GM21737 (cell line): Measurements from ENCODE around the gene PELI3.
A peak's percentile ranks its signal among the peaks of the same experiment; 100 is the strongest.

Experiments used
- ATAC-seq: cut with Tn5 transposase; IDR thresholded peaks from one replicate; pipeline ENCODE4 v1.9.1; 2021; ENCODE audit warnings: mild to moderate bottlenecking, moderate library complexity; ENCODE audit not compliant: unreplicated experiment

The PELI3 gene

GRCh38 chr11:66497206-66497605 is 30.5 kb downstream of the PELI3 start:
- no peak for ATAC-seq

GRCh38 chr11:66498506-66498905 is 31.8 kb downstream of the PELI3 start:
- no peak for ATAC-seq

GRCh38 chr11:66505276-66505816 is 38.6 kb downstream of the PELI3 start:
- no peak for ATAC-seq

- no peak for ATAC-seq
Measured at GRCh38 chr11:66509131-66509561, 42.4 kb downstream of the PELI3 start.

GRCh38 chr11:66510271-66510989 is 43.7 kb downstream of the PELI3 start, which contains the start of gene BBS1:
TSS of gene BBS1 (plus strand) at chr11:66510635. CDS start at chr11:66510660, 25 bp downstream.
- ATAC-seq: peak; percentile 68

- no peak for ATAC-seq
Measured at GRCh38 chr11:66510990-66511339, 44.3 kb downstream of the PELI3 start.

GRCh38 chr11:66523611-66524010 is 56.9 kb downstream of the PELI3 start:
- ATAC-seq: no peak

GRCh38 chr11:66524304-66525040 is 57.8 kb downstream of the PELI3 start:
- ATAC-seq: no peak
